Neural cell (in vitro differentiated cells): ENCODE measurements around the gene WNT7A. TPM values are rescaled to one million over a fixed set of nuclear protein-coding genes. Genes with fewer than 3 reads are reported as not detected.

Source experiments
- H2AFZ ChIP-seq: fragments of 200-600, 300-800 bp; sonication (generic), shearing (Covaris generic); 2 replicates; pipeline ENCODE4 v1.6.0; 2014; ENCODE audit warnings: low read depth, mild to moderate bottlenecking, antibody characterized with exemption, low read length, moderate library complexity
- H3F3A ChIP-seq: fragments of 200-600 bp; shearing (Covaris generic); 2 replicates; pipeline ENCODE4 v1.6.1; 2016; ENCODE audit warnings: mild to moderate bottlenecking, moderate library complexity, mixed read lengths, antibody characterized with exemption, low read length; ENCODE audit not compliant: insufficient read depth, poor library complexity, severe bottlenecking
- H3K27ac ChIP-seq: fragments of 200-600, 300-800 bp; sonication (generic), shearing (Covaris generic); 2 replicates; pipeline ENCODE4 v1.5.1; 2014; ENCODE audit warnings: mild to moderate bottlenecking, low read length, moderate library complexity
- H3K27me3 ChIP-seq: fragments of 300-800, 200-600 bp; sonication (generic), shearing (Covaris generic); 2 replicates; pipeline ENCODE4 v1.6.0; 2014; ENCODE audit warnings: mild to moderate bottlenecking, low read depth, low read length, moderate library complexity; ENCODE audit not compliant: insufficient read depth
- H3K36me3 ChIP-seq: fragments of 300-800, 200-600 bp; sonication (generic), shearing (Covaris generic); 2 replicates; pipeline ENCODE4 v1.5.1; 2014; ENCODE audit warnings: mild to moderate bottlenecking, antibody characterized with exemption, low read length, moderate library complexity; ENCODE audit not compliant: insufficient read depth
- H3K4me2 ChIP-seq: fragments of 300-800, 200-600 bp; sonication (generic), shearing (Covaris generic); 2 replicates; pipeline ENCODE4 v1.6.0; 2014; ENCODE audit warnings: mild to moderate bottlenecking, low read length
- H3K4me3 ChIP-seq: fragments of 300-800, 200-600 bp; sonication (generic), shearing (Covaris generic); 2 replicates; pipeline ENCODE4 v1.5.1; 2014; ENCODE audit warnings: mild to moderate bottlenecking, low read length, moderate library complexity
- H3K79me2 ChIP-seq: fragments of 200-600 bp; shearing (Covaris generic); replicated peaks from 2 replicates; pipeline ENCODE4 v1.6.0; 2014; ENCODE audit warnings: mild to moderate bottlenecking, low read length, moderate library complexity; ENCODE audit not compliant: insufficient read depth
- H3K9ac ChIP-seq: fragments of 300-800, 200-600 bp; sonication (generic), shearing (Covaris generic); 2 replicates; pipeline ENCODE4 v1.6.1; 2016; ENCODE audit warnings: mild to moderate bottlenecking, low read length, mixed read lengths
- H3K9me2 ChIP-seq: fragments of 200-600 bp; shearing (Covaris generic); 2 replicates; pipeline ENCODE4 v1.6.1; 2016; ENCODE audit warnings: mild to moderate bottlenecking, low read length, mixed read lengths; ENCODE audit not compliant: insufficient read depth
- H3K9me3 ChIP-seq: fragments of 200-600, 300-800 bp; sonication (generic), shearing (Covaris generic); 2 replicates; pipeline ENCODE4 v1.6.1; 2016; ENCODE audit warnings: mild to moderate bottlenecking, mixed run types, low read length, moderate library complexity, mixed read lengths
- H4K20me1 ChIP-seq: fragments of 200-600 bp; shearing (Covaris generic); 2 replicates; pipeline ENCODE4 v1.6.1; 2016; ENCODE audit warnings: mild to moderate bottlenecking, mixed run types; ENCODE audit not compliant: insufficient read depth
- EP300 ChIP-seq: fragments of 450-650 bp; conservative IDR thresholded peaks from 2 replicates; pipeline ENCODE4 v1.6.1; 2014; ENCODE audit warnings: antibody characterized with exemption, mild to moderate bottlenecking, moderate library complexity; ENCODE audit not compliant: poor library complexity, severe bottlenecking
- EZH2 ChIP-seq: fragments of 200-600, 300-800 bp; shearing (Covaris generic), sonication (generic); IDR thresholded peaks from 2 replicates; pipeline ENCODE4 v1.6.1; 2014; ENCODE audit warnings: antibody characterized with exemption, low read length, borderline replicate concordance, mild to moderate bottlenecking; ENCODE audit not compliant: insufficient read depth, poor library complexity, severe bottlenecking
- MXI1 ChIP-seq: fragments of 450-650 bp; conservative IDR thresholded peaks from 2 replicates; pipeline ENCODE4 v1.6.1; 2014; ENCODE audit warnings: antibody characterized with exemption, mild to moderate bottlenecking; ENCODE audit not compliant: poor library complexity, severe bottlenecking
- POLR2AphosphoS5 ChIP-seq: IDR thresholded peaks from 2 replicates; pipeline ENCODE4 v1.6.1; 2012
- RAD21 ChIP-seq: fragments of 450-650 bp; conservative IDR thresholded peaks from 2 replicates; pipeline ENCODE4 v1.6.1; 2014; ENCODE audit warnings: antibody characterized with exemption, mild to moderate bottlenecking, moderate library complexity
- SMC3 ChIP-seq: fragments of 450-650 bp; conservative IDR thresholded peaks from 2 replicates; pipeline ENCODE4 v1.6.1; 2014; ENCODE audit warnings: antibody characterized with exemption, mild to moderate bottlenecking, moderate library complexity; ENCODE audit not compliant: poor library complexity
- TAF1 ChIP-seq: IDR thresholded peaks from 2 replicates; pipeline ENCODE4 v1.6.1; 2012; ENCODE audit warnings: low read depth
- polyA plus RNA-seq: library from polyadenylated mRNA; depleted of rRNA; stranded (reverse); fragments of >200 nt; gene quantifications from 2 replicates; pipeline ENCODE4 v1.2.3, GENCODE V29; 2014
- TF ChIP-seq, protein P1 (sequence below): IDR thresholded peaks from 2 replicates; pipeline ENCODE4 v1.6.1; 2012; ENCODE audit warnings: borderline replicate concordance
- TF ChIP-seq, protein P2 (sequence below): fragments of 450-650 bp; IDR thresholded peaks from 2 replicates; pipeline ENCODE4 v1.5.1; 2014; ENCODE audit warnings: antibody characterized with exemption, mild to moderate bottlenecking, moderate library complexity; ENCODE audit not compliant: poor library complexity, severe bottlenecking

WNT7A gene
- polyA plus RNA-seq, 1 donor from 2014 or later = 13.3 TPM

DNA sequence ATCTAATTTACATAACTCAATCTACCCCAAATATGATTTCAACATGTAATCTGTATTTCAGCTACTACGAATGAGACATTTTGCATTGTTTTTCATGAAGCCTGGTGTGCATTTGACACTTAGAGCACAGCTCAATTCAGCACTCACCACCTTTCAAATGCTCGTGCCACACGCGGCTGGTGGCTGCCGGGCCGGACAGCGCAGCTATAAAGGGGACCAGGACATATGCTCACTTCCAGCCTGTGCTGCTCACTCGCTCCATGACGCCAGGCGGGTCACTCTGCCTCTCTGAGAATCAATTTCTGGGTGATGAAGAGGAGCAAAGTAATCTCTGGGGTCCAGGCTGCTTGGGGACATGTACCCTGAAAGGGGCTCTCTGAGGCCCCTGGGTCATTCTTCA, 93.1 kb downstream of the WNT7A start:
- TF ChIP-seq SMC3 = no peak
- no peak for TF ChIP-seq POLR2AphosphoS5
- TF ChIP-seq RAD21 = no peak
- TF ChIP-seq TAF1 = no peak
- no peak for TF ChIP-seq EZH2
- TF ChIP-seq, protein P1, sequence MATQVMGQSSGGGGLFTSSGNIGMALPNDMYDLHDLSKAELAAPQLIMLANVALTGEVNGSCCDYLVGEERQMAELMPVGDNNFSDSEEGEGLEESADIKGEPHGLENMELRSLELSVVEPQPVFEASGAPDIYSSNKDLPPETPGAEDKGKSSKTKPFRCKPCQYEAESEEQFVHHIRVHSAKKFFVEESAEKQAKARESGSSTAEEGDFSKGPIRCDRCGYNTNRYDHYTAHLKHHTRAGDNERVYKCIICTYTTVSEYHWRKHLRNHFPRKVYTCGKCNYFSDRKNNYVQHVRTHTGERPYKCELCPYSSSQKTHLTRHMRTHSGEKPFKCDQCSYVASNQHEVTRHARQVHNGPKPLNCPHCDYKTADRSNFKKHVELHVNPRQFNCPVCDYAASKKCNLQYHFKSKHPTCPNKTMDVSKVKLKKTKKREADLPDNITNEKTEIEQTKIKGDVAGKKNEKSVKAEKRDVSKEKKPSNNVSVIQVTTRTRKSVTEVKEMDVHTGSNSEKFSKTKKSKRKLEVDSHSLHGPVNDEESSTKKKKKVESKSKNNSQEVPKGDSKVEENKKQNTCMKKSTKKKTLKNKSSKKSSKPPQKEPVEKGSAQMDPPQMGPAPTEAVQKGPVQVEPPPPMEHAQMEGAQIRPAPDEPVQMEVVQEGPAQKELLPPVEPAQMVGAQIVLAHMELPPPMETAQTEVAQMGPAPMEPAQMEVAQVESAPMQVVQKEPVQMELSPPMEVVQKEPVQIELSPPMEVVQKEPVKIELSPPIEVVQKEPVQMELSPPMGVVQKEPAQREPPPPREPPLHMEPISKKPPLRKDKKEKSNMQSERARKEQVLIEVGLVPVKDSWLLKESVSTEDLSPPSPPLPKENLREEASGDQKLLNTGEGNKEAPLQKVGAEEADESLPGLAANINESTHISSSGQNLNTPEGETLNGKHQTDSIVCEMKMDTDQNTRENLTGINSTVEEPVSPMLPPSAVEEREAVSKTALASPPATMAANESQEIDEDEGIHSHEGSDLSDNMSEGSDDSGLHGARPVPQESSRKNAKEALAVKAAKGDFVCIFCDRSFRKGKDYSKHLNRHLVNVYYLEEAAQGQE = no peak
- TF ChIP-seq MXI1 = no peak
- no peak for TF ChIP-seq EP300
- TF ChIP-seq, protein P2, sequence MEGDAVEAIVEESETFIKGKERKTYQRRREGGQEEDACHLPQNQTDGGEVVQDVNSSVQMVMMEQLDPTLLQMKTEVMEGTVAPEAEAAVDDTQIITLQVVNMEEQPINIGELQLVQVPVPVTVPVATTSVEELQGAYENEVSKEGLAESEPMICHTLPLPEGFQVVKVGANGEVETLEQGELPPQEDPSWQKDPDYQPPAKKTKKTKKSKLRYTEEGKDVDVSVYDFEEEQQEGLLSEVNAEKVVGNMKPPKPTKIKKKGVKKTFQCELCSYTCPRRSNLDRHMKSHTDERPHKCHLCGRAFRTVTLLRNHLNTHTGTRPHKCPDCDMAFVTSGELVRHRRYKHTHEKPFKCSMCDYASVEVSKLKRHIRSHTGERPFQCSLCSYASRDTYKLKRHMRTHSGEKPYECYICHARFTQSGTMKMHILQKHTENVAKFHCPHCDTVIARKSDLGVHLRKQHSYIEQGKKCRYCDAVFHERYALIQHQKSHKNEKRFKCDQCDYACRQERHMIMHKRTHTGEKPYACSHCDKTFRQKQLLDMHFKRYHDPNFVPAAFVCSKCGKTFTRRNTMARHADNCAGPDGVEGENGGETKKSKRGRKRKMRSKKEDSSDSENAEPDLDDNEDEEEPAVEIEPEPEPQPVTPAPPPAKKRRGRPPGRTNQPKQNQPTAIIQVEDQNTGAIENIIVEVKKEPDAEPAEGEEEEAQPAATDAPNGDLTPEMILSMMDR = no peak
- peak overlapping the region; percentile 6 for H3K9ac ChIP-seq
- H3K27ac ChIP-seq = no peak overlapping the region
- H3K9me3 ChIP-seq = no peaks in the 10 kb centered on the region
- no peaks in the 10 kb centered on the region for H3F3A ChIP-seq
- no peaks in the 10 kb centered on the region for H3K27me3 ChIP-seq
- H2AFZ ChIP-seq = no peak overlapping the region
- H3K4me2 ChIP-seq = no peak overlapping the region
- no peak overlapping the region for H3K4me3 ChIP-seq
- H3K79me2 ChIP-seq = no peaks in the 10 kb centered on the region
- no peaks in the 10 kb centered on the region for H3K9me2 ChIP-seq
- H4K20me1 ChIP-seq = no peaks in the 10 kb centered on the region
- no peaks in the 10 kb centered on the region for H3K36me3 ChIP-seq

DNA sequence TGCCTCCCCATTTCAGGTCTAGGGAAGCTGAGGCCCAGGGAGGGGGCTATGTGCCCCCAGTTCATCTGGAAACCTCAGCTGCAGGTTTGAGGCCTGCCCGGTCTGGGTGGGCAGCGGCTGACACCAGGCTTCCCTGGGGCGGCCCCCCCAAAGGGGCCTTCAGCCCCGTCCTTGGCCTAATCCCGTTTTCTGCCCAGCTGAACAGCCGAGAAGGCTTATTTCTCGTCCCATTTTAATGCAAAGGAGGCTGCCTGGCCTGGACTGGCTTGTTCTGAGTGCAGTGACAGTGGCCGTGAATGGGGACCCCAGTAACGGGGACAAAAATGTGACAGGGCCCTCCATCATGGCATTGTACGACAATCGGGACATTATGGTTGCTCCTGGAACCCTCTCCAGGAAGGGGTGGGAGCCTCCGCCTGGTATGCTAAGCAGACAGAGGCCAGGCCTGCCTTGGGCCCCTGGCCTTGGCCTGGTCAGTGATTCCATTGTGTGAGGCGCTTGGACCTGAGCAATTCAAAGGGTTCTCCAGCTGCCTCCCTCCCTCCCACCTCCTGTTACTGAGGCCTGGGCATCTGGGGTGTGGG, 93.9 kb downstream of the WNT7A start:
- TF ChIP-seq EZH2 (no peak), TAF1 (no peak), MXI1 (no peak), EP300 (no peak), RAD21 (no peak)
- TF ChIP-seq, protein P1 = no peak
- TF ChIP-seq, protein P2 = no peak
- Histone ChIP-seq H3K79me2 (no peaks in the 10 kb centered on the region), H3K9me2 (no peaks in the 10 kb centered on the region), H3K9ac (no peak overlapping the region), H3K27ac (no peak overlapping the region), H3K9me3 (no peaks in the 10 kb centered on the region), H3K36me3 (no peaks in the 10 kb centered on the region), H4K20me1 (no peaks in the 10 kb centered on the region), H3K4me2 (no peak overlapping the region), H3K4me3 (no peak overlapping the region), H2AFZ (no peak overlapping the region), H3K27me3 (no peaks in the 10 kb centered on the region), H3F3A (no peaks in the 10 kb centered on the region)
